Measurements from ENCODE around the gene BASP1.
A peak's percentile ranks its signal among the peaks of the same experiment; 100 is the strongest.

Gene BASP1

GRCh38 chr5:17224858-17225511 is 7.6 kb downstream of the BASP1 start:
- DNase-seq: peak; percentile 61

DNA sequence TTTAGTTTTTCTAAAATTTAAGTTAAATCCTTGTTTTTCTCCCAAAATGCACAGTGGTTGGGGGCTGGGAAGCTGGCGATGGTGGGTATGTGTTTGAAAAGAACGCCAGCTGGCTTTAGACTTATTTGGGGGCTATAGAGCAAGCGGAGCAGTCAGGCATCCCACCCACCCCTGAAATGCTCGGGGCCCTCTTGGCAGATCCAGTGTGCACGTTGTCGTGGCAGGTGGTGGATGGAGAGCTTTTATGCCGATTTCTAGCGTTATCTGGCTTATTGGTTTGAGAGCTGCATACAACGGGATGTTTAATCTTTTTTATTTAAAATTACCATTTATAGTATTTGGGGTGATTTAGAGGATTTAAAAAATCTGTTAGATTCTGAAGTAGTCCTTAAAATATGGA is 8.1 kb downstream of the BASP1 start:
- no peak for DNase-seq

- DNase-seq: no peak
These were observed 10.4 kb downstream of the BASP1 start for GRCh38 chr5:17227868-17228267.

DNA sequence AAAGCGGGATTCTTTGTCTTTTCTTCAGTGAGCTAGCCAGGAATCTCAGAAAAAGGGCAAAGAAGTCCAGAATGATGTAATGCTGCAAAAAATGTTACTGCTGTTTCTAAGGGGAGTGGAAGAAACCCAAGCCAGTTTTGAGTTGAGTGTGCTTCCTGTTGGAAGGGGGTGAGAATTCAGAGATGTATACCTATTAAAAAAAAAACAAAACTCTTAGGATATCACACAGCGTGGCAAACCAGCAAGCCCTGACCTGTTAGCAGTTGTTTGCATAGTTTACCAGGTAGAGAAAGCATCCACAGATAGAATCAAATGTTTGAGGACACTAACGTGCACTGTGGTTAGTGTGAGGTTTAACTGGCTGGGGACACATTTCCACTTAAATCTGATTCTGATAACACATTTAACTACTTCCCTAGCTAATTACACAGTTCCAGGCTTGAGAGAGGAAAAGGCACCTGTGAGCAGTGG is 11.4 kb downstream of the BASP1 start:
- peak; percentile 74 for DNase-seq

DNA sequence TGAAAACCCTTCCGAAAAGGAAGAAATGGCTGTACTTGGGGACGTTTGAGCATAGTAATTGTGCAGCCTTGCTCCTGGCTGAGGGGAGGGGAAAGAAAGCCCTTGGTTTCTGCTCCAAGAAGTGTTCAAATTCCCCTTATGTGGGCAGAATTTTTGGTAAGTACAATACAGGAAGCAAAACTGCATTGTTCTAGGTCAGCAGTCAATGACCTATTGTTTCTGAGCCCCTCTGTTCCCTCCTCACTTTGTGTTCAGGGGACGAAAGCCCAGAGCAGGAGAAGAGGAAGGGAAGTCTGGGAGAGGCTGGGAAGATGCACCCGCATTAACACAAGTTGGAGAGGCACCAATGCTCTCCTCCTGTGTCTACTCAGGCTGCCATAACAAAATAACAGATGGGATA is 11.9 kb downstream of the BASP1 start:
- DNase-seq: no peak

DNA sequence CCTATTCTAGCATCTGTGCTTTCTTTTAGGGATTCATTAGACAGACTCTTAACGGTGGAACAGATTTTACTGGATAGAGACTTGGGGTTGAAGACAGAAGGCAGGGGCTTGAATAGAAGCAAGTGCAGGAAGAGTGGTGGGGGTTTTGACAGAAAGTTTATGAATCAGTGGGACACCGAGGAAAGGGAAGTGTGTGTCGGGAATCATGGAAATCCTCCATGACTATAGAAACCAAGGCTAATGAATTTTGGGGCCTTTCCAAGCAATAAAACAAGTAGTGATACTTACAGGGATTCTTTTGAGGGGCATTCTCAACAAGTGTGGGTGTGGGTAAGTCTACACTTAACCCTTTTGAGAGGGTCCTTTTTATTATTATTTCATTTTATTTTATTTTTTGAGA is 12.8 kb downstream of the BASP1 start:
- DNase-seq: no peak

GRCh38 chr5:17230808-17231525 is 13.5 kb downstream of the BASP1 start:
- DNase-seq: no peak

DNA sequence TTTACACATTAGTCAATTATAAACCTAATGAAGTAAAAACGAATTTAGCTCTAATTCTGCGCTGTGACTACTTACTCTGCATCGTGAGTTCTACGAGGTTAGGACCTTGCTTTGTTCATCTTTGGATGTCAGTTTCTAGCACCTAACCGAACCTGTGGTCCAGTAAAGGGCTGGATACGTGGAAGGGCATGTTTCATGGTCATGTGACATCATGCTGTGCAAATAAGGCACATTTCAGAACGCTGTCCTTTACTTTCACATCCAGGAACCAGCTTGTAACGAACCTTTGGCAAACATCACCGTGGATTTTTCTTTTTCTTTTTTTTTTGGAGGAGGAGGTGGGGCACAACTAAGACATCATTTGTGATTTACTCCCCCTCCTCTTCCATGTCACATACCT is 15.0 kb downstream of the BASP1 start:
- no peak for DNase-seq

- no peak for DNase-seq
These were observed 16.1 kb downstream of the BASP1 start for GRCh38 chr5:17233488-17233887.

GRCh38 chr5:17234374-17234773 is 16.9 kb downstream of the BASP1 start:
- no peak for DNase-seq

GRCh38 chr5:17235731-17236330 is 18.4 kb downstream of the BASP1 start:
- peak; percentile 69 for DNase-seq

DNA sequence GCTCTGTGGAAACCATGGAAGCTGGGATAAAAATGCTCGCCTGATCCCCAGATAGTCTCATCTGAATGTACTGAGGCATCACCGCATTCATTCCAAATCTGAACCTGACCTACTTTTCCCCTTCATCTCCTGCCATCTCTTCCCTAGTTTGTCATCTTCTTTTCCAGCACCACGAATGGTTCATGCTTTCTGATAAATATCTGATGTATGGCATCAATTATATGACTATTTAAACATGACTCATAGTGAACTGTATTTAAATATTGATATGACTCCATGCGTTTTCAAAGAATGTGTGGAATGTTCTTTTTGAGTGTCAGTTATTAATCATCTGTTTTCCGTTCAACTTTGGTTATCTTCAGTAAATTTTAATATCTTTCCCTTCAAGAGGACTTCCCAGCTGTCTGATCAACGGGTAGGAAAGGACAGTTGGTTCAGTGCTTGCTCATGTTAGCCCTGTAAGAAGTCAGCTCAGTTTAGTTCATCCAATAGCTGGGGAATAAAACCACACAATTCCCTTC is 21.1 kb downstream of the BASP1 start:
- peak; percentile 93 for DNase-seq

DNA sequence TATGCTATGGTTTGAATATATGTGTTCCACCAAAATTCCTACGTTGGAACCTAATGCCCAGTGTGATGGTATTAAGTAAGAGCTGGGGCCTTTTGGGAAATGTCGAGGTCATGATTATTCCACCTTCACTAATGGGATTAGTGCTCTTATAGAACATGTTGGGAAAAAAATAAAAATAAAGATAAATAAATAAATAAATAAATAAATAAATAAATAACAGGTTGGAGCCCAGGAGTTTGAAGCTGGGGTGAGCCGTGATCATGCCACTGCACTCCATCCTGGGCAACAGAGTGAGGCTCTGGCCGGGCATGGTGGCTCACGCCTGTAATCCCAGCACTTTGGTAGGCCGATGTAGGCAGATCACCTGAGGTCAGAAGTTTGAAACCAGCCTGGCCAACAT is 22.5 kb downstream of the BASP1 start:
- DNase-seq: no peak

GRCh38 chr5:17240487-17240886 is 23.1 kb downstream of the BASP1 start:
- no peak for DNase-seq

DNA sequence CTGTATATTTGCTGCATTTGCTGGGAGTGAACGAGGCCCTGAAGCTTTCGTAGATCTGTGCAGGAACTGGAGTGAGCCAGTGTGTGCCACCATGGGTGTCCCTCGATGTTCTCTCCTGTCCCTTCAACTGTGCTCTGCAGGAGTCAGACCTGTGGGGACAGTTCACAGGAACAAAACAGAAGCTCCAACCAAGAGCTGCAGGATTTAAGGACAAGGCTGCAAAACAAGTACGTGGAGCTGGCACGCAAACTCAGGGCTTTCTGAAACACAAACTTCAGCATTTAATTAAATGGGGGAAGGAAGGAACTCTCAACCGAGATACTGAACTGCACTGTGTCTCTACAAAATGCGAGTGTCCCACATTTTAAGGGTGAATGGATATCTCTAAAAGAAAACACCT is 24.2 kb downstream of the BASP1 start:
- DNase-seq: no peak

GRCh38 chr5:17243287-17244063 is 26.0 kb downstream of the BASP1 start:
- no peak for DNase-seq

DNA sequence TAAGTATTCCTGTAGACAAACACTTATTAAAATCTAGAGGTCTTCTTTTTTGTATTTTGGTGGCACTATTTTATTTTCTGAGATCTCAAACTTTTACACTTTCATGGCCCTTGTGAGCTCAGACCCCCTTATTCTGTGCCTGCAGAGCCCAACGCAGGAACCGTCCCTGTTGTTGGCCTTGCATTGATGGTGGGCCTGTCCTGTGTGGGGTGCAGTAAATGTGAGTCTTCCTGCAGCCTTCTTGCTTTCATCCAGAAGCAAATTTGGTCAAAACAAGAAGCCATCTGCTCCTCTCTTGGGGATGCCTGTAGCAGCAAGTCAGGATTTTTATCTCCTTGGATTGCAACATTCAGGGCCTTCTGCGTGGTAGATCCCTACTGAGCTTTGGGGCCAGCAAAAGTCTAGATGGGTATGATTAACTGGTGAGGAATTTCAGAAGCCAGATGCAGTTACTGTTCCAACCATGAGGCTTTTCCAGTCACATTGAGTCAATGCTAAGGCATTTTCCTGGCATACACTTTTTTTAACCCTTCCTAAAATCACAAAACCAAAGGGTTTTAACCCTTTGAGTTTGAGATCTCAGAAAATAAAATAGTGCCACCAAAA is 31.7 kb downstream of the BASP1 start:
- peak; percentile 99 for DNase-seq

GRCh38 chr5:17249841-17250240 is 32.4 kb downstream of the BASP1 start:
- DNase-seq: peak; percentile 36

- DNase-seq: peak; percentile 30
These were observed 35.1 kb downstream of the BASP1 start for GRCh38 chr5:17252543-17252942.

GRCh38 chr5:17255471-17256021 is 38.1 kb downstream of the BASP1 start:
- no peak for DNase-seq

- DNase-seq: no peak
These were observed 38.7 kb downstream of the BASP1 start for GRCh38 chr5:17256171-17256570.

GRCh38 chr5:17256839-17257238 is 39.4 kb downstream of the BASP1 start:
- no peak for DNase-seq
